Renal cortex interstitium (tissue), 11 donors: ENCODE measurements around the gene CTAG1B. TPM values are rescaled to one million over a fixed set of nuclear protein-coding genes. Genes with fewer than 3 reads are reported as not detected.
"Not testable (repeated sequence)": the region's sequence is repeated elsewhere in the genome, so short reads cannot be mapped to it uniquely, and the experiment has no call there.

Experiments used
- DNase-seq, 11 donors: peaks; one replicate each; pipeline ENCODE4 v3.0.0-alpha.2; 2013; ENCODE audit warnings: low read depth in 9 of 11, low spot score in 4 of 11; ENCODE audit errors: extremely low read depth in 1 of 11
- polyA plus RNA-seq, 3 donors: library from polyadenylated mRNA; unstranded; fragments of 120-200 nt; gene quantifications; one replicate each; pipeline ENCODE4 v1.2.1, GENCODE V29; 2013; ENCODE audit not compliant: insufficient read length in 3 of 3

The CTAG1B gene
- polyA plus RNA-seq, 3 donors, result not detected

- no peak for DNase-seq
These were observed 23.4 kb downstream of the CTAG1B start for GRCh38 chrX:154595559-154596249.

GRCh38 chrX:154594491-154594890 is 24.6 kb downstream of the CTAG1B start:
- DNase-seq, result no peak

- DNase-seq, result no peak
These were observed 25.9 kb downstream of the CTAG1B start for GRCh38 chrX:154593201-154593600.

- DNase-seq, result no peak
These were observed 26.6 kb downstream of the CTAG1B start for GRCh38 chrX:154592505-154592904.

GRCh38 chrX:154590415-154590814 is 28.7 kb downstream of the CTAG1B start:
- not testable (repeated sequence) for DNase-seq

GRCh38 chrX:154584585-154585183 is 34.4 kb downstream of the CTAG1B start, which contains the start of gene CTAG1A:
TSS of gene CTAG1A (plus strand) at chrX:154585133. CDS start at chrX:154585207, 74 bp downstream.
- DNase-seq, result not testable (repeated sequence)

GRCh38 chrX:154582994-154583393 is 36.1 kb downstream of the CTAG1B start:
- DNase-seq, result not testable (repeated sequence)

- DNase-seq, result not testable (repeated sequence)
These were observed 44.0 kb downstream of the CTAG1B start for GRCh38 chrX:154575076-154575475.

GRCh38 chrX:154573061-154573460 is 46.0 kb downstream of the CTAG1B start:
- not testable (repeated sequence) for DNase-seq

- not testable (repeated sequence) for DNase-seq
These were observed 48.7 kb downstream of the CTAG1B start for GRCh38 chrX:154570361-154570760.

Other genes with a start within 250 kb of the CTAG1B start
- gene FLNA, start 244.6 kb downstream of the CTAG1B start, polyA plus RNA-seq, result 100 to 1,000 TPM; 412 to 595 (median 545) TPM
- 10 to 100 TPM; 71.3 to 97.8 (median 78.0) TPM for gene EMD, start 240.0 kb downstream of the CTAG1B start, polyA plus RNA-seq
- 1,000 to 10,000 TPM; 3,021 to 3,596 (median 3,323) TPM for gene RPL10, start 220.9 kb downstream of the CTAG1B start, polyA plus RNA-seq
- gene DNASE1L1, start 210.0 kb downstream of the CTAG1B start, polyA plus RNA-seq, result 10 to 100 TPM; 11.5 to 13.9 (median 12.0) TPM
- gene TAFAZZIN, start 207.7 kb downstream of the CTAG1B start, polyA plus RNA-seq, result 10 to 100 TPM; 32.4 to 51.9 (median 33.2) TPM
- 100 to 1,000 TPM; 133 to 160 (median 154) TPM for gene ATP6AP1, start 190.6 kb downstream of the CTAG1B start, polyA plus RNA-seq
- 100 to 1,000 TPM; 112 to 147 (median 141) TPM for gene GDI1, start 182.1 kb downstream of the CTAG1B start, polyA plus RNA-seq
- 10 to 100 TPM; 47.3 to 60.2 (median 54.6) TPM for gene FAM50A, start 175.1 kb downstream of the CTAG1B start, polyA plus RNA-seq
- gene PLXNA3, start 161.0 kb downstream of the CTAG1B start, polyA plus RNA-seq, result 10 to 100 TPM; 52.8 to 72.0 (median 57.0) TPM
- 10 to 100 TPM in 2 of 3 donors, 1 to 10 TPM in 1; 9.2 to 14.9 (median 11.8) TPM for gene LAGE3, start 140.0 kb downstream of the CTAG1B start, polyA plus RNA-seq
- gene UBL4A, start 132.7 kb downstream of the CTAG1B start, polyA plus RNA-seq, result 10 to 100 TPM; 23.9 to 32.2 (median 25.9) TPM
- gene SLC10A3, start 128.7 kb downstream of the CTAG1B start, polyA plus RNA-seq, result 10 to 100 TPM; 14.8 to 23.1 (median 21.4) TPM
- gene FAM3A, start 103.0 kb downstream of the CTAG1B start, polyA plus RNA-seq, result 10 to 100 TPM; 22.9 to 42.8 (median 36.7) TPM
- 10 to 100 TPM; 39.2 to 46.8 (median 40.5) TPM for gene G6PD, start 72.4 kb downstream of the CTAG1B start, polyA plus RNA-seq
- gene IKBKG, start 71.7 kb downstream of the CTAG1B start, polyA plus RNA-seq, result 10 to 100 TPM; 13.7 to 20.2 (median 19.5) TPM
- gene CTAG1A, start 34.1 kb downstream of the CTAG1B start, polyA plus RNA-seq, result not detected
- gene CTAG2, start 34.3 kb upstream of the CTAG1B start, polyA plus RNA-seq, result not detected
- gene GAB3, start 131.8 kb upstream of the CTAG1B start, polyA plus RNA-seq, result 1 to 10 TPM; 2.2 to 2.5 (median 2.3) TPM
- gene DKC1, start 143.6 kb upstream of the CTAG1B start, polyA plus RNA-seq, result 10 to 100 TPM; 59.0 to 69.4 (median 61.6) TPM
- 10 to 100 TPM; 31.0 to 42.1 (median 39.5) TPM for gene MPP1, start 186.2 kb upstream of the CTAG1B start, polyA plus RNA-seq
- gene SMIM9, start 215.4 kb upstream of the CTAG1B start, polyA plus RNA-seq, result not detected